ELF-1 (cell line): Measurements from ENCODE around the gene IDH3A.

Source experiments
- DNase-seq: peaks from one replicate; pipeline ENCODE4 v3.0.0-alpha.2; 2016; ENCODE audit warnings: low read depth, low spot score

IDH3A gene

GRCh38 chr15:78164010-78164409 lies 14.8 kb downstream of the IDH3A start:
- DNase-seq = no peak

GRCh38 chr15:78167227-78167888 lies 18.2 kb downstream of the IDH3A start:
- DNase-seq = no peak

GRCh38 chr15:78168608-78169007 lies 19.4 kb downstream of the IDH3A start:
- no peak for DNase-seq

GRCh38 chr15:78170848-78171773 lies 21.9 kb downstream of the IDH3A start:
- no peak for DNase-seq

- DNase-seq = no peak
Measured at GRCh38 chr15:78171864-78172472, 22.8 kb downstream of the IDH3A start.

GRCh38 chr15:78174401-78174800 lies 25.2 kb downstream of the IDH3A start:
- DNase-seq = no peak

- DNase-seq = no peak
Measured at GRCh38 chr15:78175330-78175729, 26.2 kb downstream of the IDH3A start.

GRCh38 chr15:78177447-78177873 lies 28.3 kb downstream of the IDH3A start:
- peak; percentile 78 for DNase-seq

GRCh38 chr15:78178064-78178463 lies 28.9 kb downstream of the IDH3A start:
- no peak for DNase-seq

GRCh38 chr15:78179286-78179840 lies 30.2 kb downstream of the IDH3A start:
- DNase-seq = no peak

GRCh38 chr15:78179906-78180305 lies 30.7 kb downstream of the IDH3A start:
- DNase-seq = no peak

- DNase-seq = no peak
Measured at GRCh38 chr15:78182336-78182700, 33.2 kb downstream of the IDH3A start.

- DNase-seq = no peak
Measured at GRCh38 chr15:78182821-78183220, 33.7 kb downstream of the IDH3A start.

GRCh38 chr15:78192826-78193594 lies 43.8 kb downstream of the IDH3A start:
- DNase-seq = no peak

GRCh38 chr15:78193731-78194567 lies 44.8 kb downstream of the IDH3A start:
- no peak for DNase-seq

GRCh38 chr15:78194568-78194925 lies 45.4 kb downstream of the IDH3A start:
- DNase-seq = no peak

- peak; percentile 84 for DNase-seq
Measured at GRCh38 chr15:78195735-78196201, 46.6 kb downstream of the IDH3A start.

GRCh38 chr15:78197632-78198031 lies 48.5 kb downstream of the IDH3A start:
- DNase-seq = no peak

- DNase-seq = no peak
Measured at GRCh38 chr15:78200276-78200930, 51.2 kb downstream of the IDH3A start.
